SK-N-SH (cell line): ENCODE results near the gene ZNF516.

ENCODE experiments used
- CHD2 ChIP-seq: fragments of 150-350 bp; IDR thresholded peaks from 2 replicates; pipeline ENCODE4 v1.6.1; 2018; ENCODE audit warnings: low read length; ENCODE audit not compliant: partially characterized antibody
- CTCF ChIP-seq: fragments of 200-600 bp; sonication (generic); IDR thresholded peaks from 2 replicates; pipeline ENCODE4 v1.6.1; 2017; ENCODE audit warnings: antibody characterized with exemption, mild to moderate bottlenecking, moderate library complexity
- JUND ChIP-seq: IDR thresholded peaks from 2 replicates; pipeline ENCODE4 v1.4.0; 2012
- MXI1 ChIP-seq: IDR thresholded peaks from 2 replicates; pipeline ENCODE4 v1.6.1; 2012; ENCODE audit warnings: mild to moderate bottlenecking, low read depth, low read length, improper control_type of control experiment
- NFIC ChIP-seq: IDR thresholded peaks from 2 replicates; pipeline ENCODE4 v1.4.0; 2012; ENCODE audit warnings: borderline replicate concordance
- POLR2AphosphoS5 ChIP-seq: IDR thresholded peaks from 2 replicates; pipeline ENCODE4 v1.6.1; 2012; ENCODE audit warnings: low read depth, low read length
- RAD21 ChIP-seq: IDR thresholded peaks from 2 replicates; pipeline ENCODE4 v1.6.1; 2012; ENCODE audit warnings: mild to moderate bottlenecking, low read length
- TAF1 ChIP-seq: IDR thresholded peaks from 2 replicates; pipeline ENCODE4 v1.6.1; 2012; ENCODE audit warnings: low read depth, mild to moderate bottlenecking, low read length, moderate library complexity, borderline replicate concordance
- YY1 ChIP-seq: IDR thresholded peaks from 2 replicates; pipeline ENCODE4 v1.4.0; 2012; ENCODE audit warnings: low read depth, mild to moderate bottlenecking
- ZBTB33 ChIP-seq: IDR thresholded peaks from 2 replicates; pipeline ENCODE4 v1.4.0; 2012; ENCODE audit warnings: low read depth, borderline replicate concordance

GRCh38 chr18:76407681-76408080 lies 87.4 kb downstream of the ZNF516 start:
- no peak for TF ChIP-seq POLR2AphosphoS5
- TF ChIP-seq ZBTB33: no peak
- TF ChIP-seq CTCF: no peak
- no peak for TF ChIP-seq NFIC
- TF ChIP-seq RAD21: no peak
- TF ChIP-seq YY1: no peak
- TF ChIP-seq TAF1: no peak
- no peak for TF ChIP-seq CHD2
- no peak for TF ChIP-seq MXI1
- no peak for TF ChIP-seq JUND
